Upper lobe of right lung (tissue), 1 donor: Measurements from ENCODE around the gene ADRA2C. TPM values are rescaled to one million over a fixed set of nuclear protein-coding genes. Genes with fewer than 3 reads are reported as not detected.

Source experiments
- ATAC-seq: fragments of 200-7000 bp; cut with Tn5 transposase; one replicate; pipeline ENCODE4 v1.9.1; 2020; ENCODE audit warnings: mild to moderate bottlenecking, moderate library complexity
- DNase-seq: peaks from one replicate; pipeline ENCODE4 v3.0.0-alpha.2; 2020
- H3K27ac ChIP-seq: fragments of 200-600 bp; one replicate; pipeline ENCODE4 v1.8.0; 2022
- H3K27me3 ChIP-seq: fragments of 200-600 bp; one replicate; pipeline ENCODE4 v1.8.0; 2022; ENCODE audit warnings: mild to moderate bottlenecking
- H3K36me3 ChIP-seq: fragments of 200-600 bp; one replicate; pipeline ENCODE4 v1.8.0; 2022
- H3K4me1 ChIP-seq: fragments of 200-600 bp; one replicate; pipeline ENCODE4 v1.8.0; 2022
- H3K4me3 ChIP-seq: fragments of 200-600 bp; one replicate; pipeline ENCODE4 v1.8.0; 2022; ENCODE audit warnings: mild to moderate bottlenecking
- H3K9me3 ChIP-seq: fragments of 200-600 bp; one replicate; pipeline ENCODE4 v1.8.0; 2022
- CTCF ChIP-seq: fragments of 200-600 bp; IDR thresholded peaks from one replicate; pipeline ENCODE4 v1.8.0; 2022; ENCODE audit warnings: antibody characterized with exemption
- intact Hi-C: fragments of 100-400 bp; cut with DNase I; formaldehyde crosslinking; loops from one replicate; pipeline ENCODE4 v1.11.0; 2022
- total RNA-seq: library from RNA; stranded (reverse); fragmentation: NEBNext Ultra II Directional; extraction: Animal tissue kit (Norgen Biotek cat#: 25700); gene quantifications from one replicate; pipeline ENCODE4 v1.2.1, GENCODE V29; 2021
- donor health status: DM: no; HTN: yes; CAD: no; lungs with severe emphysema.

Gene ADRA2C
- total RNA-seq, 1 donor from 2014 or later, result 7.3 TPM

GRCh38 chr4:3729882-3730226 is 36.3 kb upstream of the ADRA2C start:
- H3K9me3 ChIP-seq, result no peaks in the 10 kb centered on the region
- no peak overlapping the region for H3K27ac ChIP-seq
- no peak for ATAC-seq
- DNase-seq, result no peak
- TF ChIP-seq CTCF, result no peak
- intact Hi-C loops, result no loop called here
- no peak overlapping the region for H3K4me3 ChIP-seq
- no peaks in the 10 kb centered on the region for H3K36me3 ChIP-seq
- peaks cover 41% of the 10 kb centered on the region for H3K27me3 ChIP-seq
- H3K4me1 ChIP-seq, result no peaks in the 10 kb centered on the region

- no peak for TF ChIP-seq CTCF
- Histone ChIP-seq H3K4me3 (no peak overlapping the region), H3K9me3 (no peaks in the 10 kb centered on the region), H3K36me3 (no peaks in the 10 kb centered on the region), H3K4me1 (no peaks in the 10 kb centered on the region), H3K27me3 (peaks cover 34% of the 10 kb centered on the region), H3K27ac (no peak overlapping the region)
- ATAC-seq (no peak), DNase-seq (no peak)
- intact Hi-C loops, result no loop called here
Measured at GRCh38 chr4:3730422-3731190, 35.6 kb upstream of the ADRA2C start.

GRCh38 chr4:3732076-3733028 is 33.8 kb upstream of the ADRA2C start:
- Histone ChIP-seq H3K9me3 (no peaks in the 10 kb centered on the region), H3K4me3 (no peak overlapping the region), H3K36me3 (no peaks in the 10 kb centered on the region), H3K27me3 (peaks cover 28% of the 10 kb centered on the region), H3K4me1 (no peaks in the 10 kb centered on the region), H3K27ac (no peak overlapping the region)
- no peak for ATAC-seq
- no peak for DNase-seq
- no peak for TF ChIP-seq CTCF
- intact Hi-C loops, result no loop called here

GRCh38 chr4:3733195-3733594 is 33.0 kb upstream of the ADRA2C start:
- Histone ChIP-seq H3K36me3 (no peaks in the 10 kb centered on the region), H3K27ac (no peak overlapping the region), H3K4me3 (no peak overlapping the region), H3K9me3 (no peaks in the 10 kb centered on the region), H3K4me1 (no peaks in the 10 kb centered on the region), H3K27me3 (peaks cover 28% of the 10 kb centered on the region)
- intact Hi-C loops, result no loop called here
- DNase-seq, result no peak
- TF ChIP-seq CTCF, result no peak
- no peak for ATAC-seq

- H3K4me3 ChIP-seq, result no peak overlapping the region
- ATAC-seq (no peak), DNase-seq (no peak)
- peaks cover 29% of the 10 kb centered on the region for H3K27me3 ChIP-seq
- no peaks in the 10 kb centered on the region for H3K9me3 ChIP-seq
- no peak overlapping the region for H3K27ac ChIP-seq
- no peaks in the 10 kb centered on the region for H3K4me1 ChIP-seq
- intact Hi-C loops, result no loop called here
- H3K36me3 ChIP-seq, result no peaks in the 10 kb centered on the region
- no peak for TF ChIP-seq CTCF
Measured at GRCh38 chr4:3735196-3735595, 31.0 kb upstream of the ADRA2C start.
